Trophoblast cell (in vitro differentiated cells and primary cell): ENCODE results near the gene UQCR11.

Experiments
- DNase-seq, 2 donors: peaks; one replicate each; pipeline ENCODE4 v3.0.0-alpha.2; 2016
- H2AFZ ChIP-seq: 2 replicates; pipeline ENCODE4 v1.6.1; 2013; ENCODE audit warnings: low read length, moderate library complexity, mild to moderate bottlenecking; ENCODE audit not compliant: insufficient read depth, poor library complexity
- H2AK5ac ChIP-seq: 2 replicates; pipeline ENCODE4 v1.6.1; 2013; ENCODE audit warnings: mild to moderate bottlenecking, low read length
- H2BK120ac ChIP-seq: 2 replicates; pipeline ENCODE4 v1.6.1; 2013; ENCODE audit warnings: low read length, mild to moderate bottlenecking, moderate library complexity; ENCODE audit not compliant: insufficient read depth, poor library complexity
- H2BK12ac ChIP-seq: 2 replicates; pipeline ENCODE4 v1.6.1; 2013; ENCODE audit warnings: mild to moderate bottlenecking, low read length, moderate library complexity
- H2BK5ac ChIP-seq: 2 replicates; pipeline ENCODE4 v1.6.1; 2013; ENCODE audit warnings: low read length, low read depth, moderate library complexity, mild to moderate bottlenecking; ENCODE audit not compliant: poor library complexity
- H3K14ac ChIP-seq: 2 replicates; pipeline ENCODE4 v1.6.1; 2013; ENCODE audit warnings: mild to moderate bottlenecking, low read length
- H3K18ac ChIP-seq: 2 replicates; pipeline ENCODE4 v1.6.1; 2013; ENCODE audit warnings: mild to moderate bottlenecking, low read length
- H3K23ac ChIP-seq: 2 replicates; pipeline ENCODE4 v1.6.1; 2013; ENCODE audit warnings: low read length
- H3K27ac ChIP-seq: 2 replicates; pipeline ENCODE4 v1.5.1; 2013; ENCODE audit warnings: low read depth, mild to moderate bottlenecking, inconsistent platforms, low read length, moderate library complexity
- H3K27me3 ChIP-seq: 2 replicates; pipeline ENCODE4 v1.6.1; 2013; ENCODE audit warnings: inconsistent platforms, mild to moderate bottlenecking, low read length, moderate library complexity; ENCODE audit not compliant: insufficient read depth
- H3K36me3 ChIP-seq, 2 experiments: 1 replicate in 1 of 2; 2 replicates in 1 of 2; pipeline ENCODE4 v1.6.1; 2013; ENCODE audit warnings: low read length in 2 of 2, mild to moderate bottlenecking in 2 of 2, moderate library complexity in 1 of 2; ENCODE audit not compliant: insufficient read depth in 2 of 2, control insufficient read depth in 1 of 2
- H3K4ac ChIP-seq: 2 replicates; pipeline ENCODE4 v1.6.1; 2013; ENCODE audit warnings: low read depth, mild to moderate bottlenecking, low read length, moderate library complexity
- H3K4me1 ChIP-seq, 2 experiments: 1 replicate in 1 of 2; 2 replicates in 1 of 2; pipeline ENCODE4 v1.6.1; 2013; ENCODE audit warnings: low read length in 2 of 2, mild to moderate bottlenecking in 2 of 2, moderate library complexity in 1 of 2; ENCODE audit not compliant: insufficient read depth in 2 of 2, control insufficient read depth in 1 of 2
- H3K4me2 ChIP-seq: 2 replicates; pipeline ENCODE4 v1.6.1; 2013; ENCODE audit warnings: inconsistent platforms, mild to moderate bottlenecking, low read length, moderate library complexity
- H3K4me3 ChIP-seq: 2 replicates; pipeline ENCODE4 v1.5.1; 2013; ENCODE audit warnings: mild to moderate bottlenecking, low read depth, low read length, inconsistent platforms
- H3K79me1 ChIP-seq: one replicate; pipeline ENCODE4 v1.6.1; 2013; ENCODE audit warnings: low read length
- H3K79me2 ChIP-seq: 2 replicates; pipeline ENCODE4 v1.6.1; 2013; ENCODE audit warnings: low read length, mild to moderate bottlenecking; ENCODE audit not compliant: control insufficient read depth, insufficient read depth, poor library complexity
- H3K9ac ChIP-seq: 2 replicates; pipeline ENCODE4 v1.6.1; 2013; ENCODE audit warnings: mild to moderate bottlenecking, low read length
- H3K9me3 ChIP-seq: 2 replicates; pipeline ENCODE4 v1.6.1; 2013; ENCODE audit warnings: low read depth, mild to moderate bottlenecking, control low read depth, inconsistent platforms, low read length; ENCODE audit not compliant: insufficient read depth
- H4K12ac ChIP-seq: 2 replicates; pipeline ENCODE4 v1.6.1; 2013; ENCODE audit warnings: low read depth, mild to moderate bottlenecking, low read length, moderate library complexity
- H4K8ac ChIP-seq: 2 replicates; pipeline ENCODE4 v1.6.1; 2013; ENCODE audit warnings: low read depth, mild to moderate bottlenecking, low read length, moderate library complexity
- H4K91ac ChIP-seq: one replicate; pipeline ENCODE4 v1.6.1; 2013; ENCODE audit warnings: low read depth, mild to moderate bottlenecking, low read length, moderate library complexity
- WGBS: extraction: QIAGEN DNeasy Blood & Tissue Kit; methylation state at CpG from one replicate; pipeline ENCODE4 v1.1.7; 2013; ENCODE audit warnings: missing lambda C conversion rate; ENCODE audit not compliant: insufficient read length, insufficient coverage; ENCODE audit errors: extremely low coverage; 5-methylcytosine and 5-hydroxymethylcytosine counted together

Gene UQCR11

GRCh38 chr19:1622541-1622940, 17.3 kb upstream of the UQCR11 start:
- Histone ChIP-seq H3K79me2 (no peaks in the 10 kb centered on the region), H3K4me1 (no peaks in the 10 kb centered on the region), H3K36me3 (peaks cover 92 to 94% of the 10 kb centered on the region in 2 experiments), H3K9me3 (peaks cover 1% of the 10 kb centered on the region), H3K4ac (no peak overlapping the region), H3K79me1 (no peaks in the 10 kb centered on the region), H2AK5ac (no peak overlapping the region), H3K4me2 (no peak overlapping the region), H3K9ac (no peak overlapping the region), H3K14ac (no peak overlapping the region), H3K27ac (no peak overlapping the region), H3K4me3 (no peak overlapping the region), H4K91ac (no peak overlapping the region), H3K18ac (no peak overlapping the region), H2BK12ac (no peak overlapping the region), H2BK120ac (no peak overlapping the region), H2AFZ (no peak overlapping the region), H4K12ac (peak overlapping the region; percentile 27), H3K27me3 (no peaks in the 10 kb centered on the region), H4K8ac (no peak overlapping the region), H3K23ac (no peak overlapping the region), H2BK5ac (no peak overlapping the region)
- 100% methylated on average over 1 of the region's 5 CpGs for WGBS
- no peak for DNase-seq

GRCh38 chr19:1622007-1622406, 16.7 kb upstream of the UQCR11 start:
- Histone ChIP-seq H4K8ac (no peak overlapping the region), H3K14ac (no peak overlapping the region), H3K27ac (no peak overlapping the region), H3K79me1 (no peaks in the 10 kb centered on the region), H3K4me3 (no peak overlapping the region), H2AK5ac (no peak overlapping the region), H2BK12ac (no peak overlapping the region), H3K9ac (no peak overlapping the region), H2BK120ac (no peak overlapping the region), H3K79me2 (no peaks in the 10 kb centered on the region), H2BK5ac (no peak overlapping the region), H3K4me1 (no peaks in the 10 kb centered on the region), H3K36me3 (peaks cover 93 to 95% of the 10 kb centered on the region in 2 experiments), H3K18ac (no peak overlapping the region), H3K4ac (no peak overlapping the region), H2AFZ (no peak overlapping the region), H3K27me3 (no peaks in the 10 kb centered on the region), H4K12ac (no peak overlapping the region), H4K91ac (no peak overlapping the region), H3K23ac (no peak overlapping the region), H3K9me3 (peaks cover 1% of the 10 kb centered on the region), H3K4me2 (no peak overlapping the region)
- no CpG with 5 or more reads among the region's 23 CpGs for WGBS
- no peak for DNase-seq

GRCh38 chr19:1621574-1621973, 16.3 kb upstream of the UQCR11 start:
- H3K27me3 ChIP-seq = no peaks in the 10 kb centered on the region
- WGBS = no CpG with 5 or more reads among the region's 23 CpGs

DNA sequence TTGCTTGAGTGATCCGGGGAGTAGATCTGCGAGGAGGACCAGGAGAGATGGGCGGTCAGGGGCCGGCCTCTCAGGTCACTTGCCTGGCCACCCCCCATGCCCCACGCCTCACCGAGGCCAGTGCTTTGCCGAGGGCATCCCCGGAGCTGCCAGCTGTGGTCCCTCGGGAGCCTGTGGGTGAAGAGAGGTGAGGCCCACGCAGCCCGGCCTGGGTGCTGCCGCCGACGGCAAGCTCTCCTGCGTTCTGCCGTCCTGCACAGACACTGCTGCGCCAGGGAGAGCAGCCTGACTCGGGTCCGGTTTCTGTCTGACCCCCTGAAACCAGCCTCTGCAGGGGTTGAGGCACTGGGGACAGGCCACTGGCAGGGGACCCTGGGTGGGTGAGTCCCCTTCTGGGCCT, 15.8 kb upstream of the UQCR11 start:
- Histone ChIP-seq H2AFZ (no peak overlapping the region), H3K79me1 (no peaks in the 10 kb centered on the region), H4K12ac (no peak overlapping the region), H3K14ac (no peak overlapping the region), H3K23ac (no peak overlapping the region), H3K4me1 (no peaks in the 10 kb centered on the region), H3K27me3 (no peaks in the 10 kb centered on the region), H2AK5ac (no peak overlapping the region), H3K79me2 (no peaks in the 10 kb centered on the region), H3K18ac (no peak overlapping the region), H3K4ac (no peak overlapping the region), H2BK120ac (no peak overlapping the region), H3K9me3 (peaks cover 1% of the 10 kb centered on the region), H4K91ac (no peak overlapping the region), H4K8ac (no peak overlapping the region), H2BK5ac (no peak overlapping the region), H3K4me2 (no peak overlapping the region), H2BK12ac (no peak overlapping the region), H3K36me3 (peaks cover 89 to 90% of the 10 kb centered on the region in 2 experiments), H3K4me3 (no peak overlapping the region), H3K27ac (no peak overlapping the region), H3K9ac (no peak overlapping the region)
- DNase-seq = no peak
- no CpG with 5 or more reads among the region's 19 CpGs for WGBS

More at GRCh38 chr19:1621574-1621973, 16.3 kb upstream of the UQCR11 start:
- no peak overlapping the region for H2AK5ac ChIP-seq
- no peaks in the 10 kb centered on the region for H3K4me1 ChIP-seq
- no peak for DNase-seq
- no peaks in the 10 kb centered on the region for H3K79me2 ChIP-seq
- H4K12ac ChIP-seq = no peak overlapping the region
- H3K36me3 ChIP-seq = peaks cover 91 to 92% of the 10 kb centered on the region in 2 experiments
- H2BK5ac ChIP-seq = no peak overlapping the region
- no peak overlapping the region for H3K4me2 ChIP-seq
- no peak overlapping the region for H4K91ac ChIP-seq
- H3K18ac ChIP-seq = no peak overlapping the region
- H3K9me3 ChIP-seq = peaks cover 1% of the 10 kb centered on the region
- no peak overlapping the region for H3K9ac ChIP-seq
- no peak overlapping the region for H3K23ac ChIP-seq
- H3K4ac ChIP-seq = no peak overlapping the region
- no peak overlapping the region for H4K8ac ChIP-seq
- H2BK120ac ChIP-seq = no peak overlapping the region
- H3K14ac ChIP-seq = no peak overlapping the region
- no peak overlapping the region for H2BK12ac ChIP-seq
- H3K4me3 ChIP-seq = no peak overlapping the region
- no peak overlapping the region for H3K27ac ChIP-seq
- H3K79me1 ChIP-seq = no peaks in the 10 kb centered on the region
- no peak overlapping the region for H2AFZ ChIP-seq
